NCI-H526 treated with DMSO at 0.1 percent for 48 hours (cell line): ENCODE results near the gene PLCL1.

Experiments
- DNase-seq: peaks from one replicate; lab custom pipeline; 2025; lab: John Stamatoyannopoulos, UW

The PLCL1 gene

GRCh38 chr2:198060277-198060676, 255.9 kb downstream of the PLCL1 start:
- DNase-seq = no peak

- DNase-seq = no peak
Observed at GRCh38 chr2:198062826-198063225, 258.4 kb downstream of the PLCL1 start.

- DNase-seq = no peak
Observed at GRCh38 chr2:198063242-198063641, 258.8 kb downstream of the PLCL1 start.

- DNase-seq = no peak
Observed at GRCh38 chr2:198065322-198065721, 260.9 kb downstream of the PLCL1 start.

GRCh38 chr2:198066597-198066996, 262.2 kb downstream of the PLCL1 start:
- DNase-seq = no peak

- DNase-seq = no peak
Observed at GRCh38 chr2:198072655-198073054, 268.3 kb downstream of the PLCL1 start.

GRCh38 chr2:198073253-198073652, 268.9 kb downstream of the PLCL1 start:
- no peak for DNase-seq

- no peak for DNase-seq
Observed at GRCh38 chr2:198077477-198077876, 273.1 kb downstream of the PLCL1 start.

GRCh38 chr2:198080879-198081765, 276.7 kb downstream of the PLCL1 start:
- no peak for DNase-seq

- DNase-seq = no peak
Observed at GRCh38 chr2:198084156-198084555, 279.8 kb downstream of the PLCL1 start.

GRCh38 chr2:198096002-198096401, 291.6 kb downstream of the PLCL1 start:
- DNase-seq = no peak

GRCh38 chr2:198096965-198097364, 292.6 kb downstream of the PLCL1 start:
- no peak for DNase-seq

GRCh38 chr2:198097630-198098029, 293.2 kb downstream of the PLCL1 start:
- DNase-seq = no peak

GRCh38 chr2:198098386-198098785, 294.0 kb downstream of the PLCL1 start:
- no peak for DNase-seq

GRCh38 chr2:198098918-198099317, 294.5 kb downstream of the PLCL1 start:
- DNase-seq = peak; percentile 67

GRCh38 chr2:198100346-198100745, 296.0 kb downstream of the PLCL1 start:
- no peak for DNase-seq

GRCh38 chr2:198101688-198102087, 297.3 kb downstream of the PLCL1 start:
- no peak for DNase-seq

GRCh38 chr2:198102120-198102519, 297.7 kb downstream of the PLCL1 start:
- no peak for DNase-seq

GRCh38 chr2:198102856-198103255, 298.5 kb downstream of the PLCL1 start:
- no peak for DNase-seq

GRCh38 chr2:198106621-198107385, 302.4 kb downstream of the PLCL1 start:
- no peak for DNase-seq

- no peak for DNase-seq
Observed at GRCh38 chr2:198113316-198113715, 308.9 kb downstream of the PLCL1 start.

- no peak for DNase-seq
Observed at GRCh38 chr2:198114064-198114463, 309.7 kb downstream of the PLCL1 start.

GRCh38 chr2:198115201-198115600, 310.8 kb downstream of the PLCL1 start:
- no peak for DNase-seq
